Endodermal cell (in vitro differentiated cells): Measurements from ENCODE around the gene SNRPD3. TPM values are rescaled to one million over a fixed set of nuclear protein-coding genes. Genes with fewer than 3 reads are reported as not detected.

Experiments
- DNase-seq: peaks from one replicate; pipeline ENCODE4 v3.0.0-alpha.2; 2017
- H3K27ac ChIP-seq: 2 replicates; pipeline ENCODE4 v1.5.1; 2013; ENCODE audit warnings: mild to moderate bottlenecking, low read depth, low read length, moderate library complexity
- H3K27me3 ChIP-seq: 2 replicates; pipeline ENCODE4 v1.6.1; 2013; ENCODE audit warnings: mild to moderate bottlenecking, low read length, moderate library complexity; ENCODE audit not compliant: insufficient read depth, control insufficient read depth, poor library complexity, severe bottlenecking
- H3K36me3 ChIP-seq: 2 replicates; pipeline ENCODE4 v1.7.0; 2013; ENCODE audit warnings: mild to moderate bottlenecking, low read length, moderate library complexity; ENCODE audit not compliant: control insufficient read depth, insufficient read depth
- H3K4me1 ChIP-seq: one replicate; pipeline ENCODE4 v1.7.0; 2013; ENCODE audit warnings: low read length; ENCODE audit not compliant: control insufficient read depth, insufficient read depth
- H3K4me3 ChIP-seq: 2 replicates; pipeline ENCODE4 v1.5.1; 2013; ENCODE audit warnings: mild to moderate bottlenecking, low read length, moderate library complexity
- H3K9ac ChIP-seq: 2 replicates; pipeline ENCODE4 v1.6.1; 2013; ENCODE audit warnings: mild to moderate bottlenecking, low read length, moderate library complexity; ENCODE audit not compliant: poor library complexity, severe bottlenecking; ENCODE audit errors: extremely low read depth
- H3K9me3 ChIP-seq: 2 replicates; pipeline ENCODE4 v1.6.1; 2013; ENCODE audit warnings: mild to moderate bottlenecking, low read length, moderate library complexity; ENCODE audit not compliant: control insufficient read depth
- H3K27ac Mint-ChIP-seq: 2 replicates; pipeline ENCODE4 v1.8.0; 2020; ENCODE audit warnings: mixed read lengths
- H3K27me3 Mint-ChIP-seq: 2 replicates; pipeline ENCODE4 v1.8.0; 2021; ENCODE audit warnings: mild to moderate bottlenecking, mixed read lengths; ENCODE audit not compliant: insufficient read depth
- H3K36me3 Mint-ChIP-seq: 2 replicates; pipeline ENCODE4 v1.8.0; 2020; ENCODE audit warnings: low read depth, mixed read lengths
- H3K4me1 Mint-ChIP-seq: 2 replicates; pipeline ENCODE4 v1.8.0; 2020; ENCODE audit warnings: mixed read lengths
- H3K4me3 Mint-ChIP-seq: 2 replicates; pipeline ENCODE4 v1.8.0; 2020; ENCODE audit warnings: mild to moderate bottlenecking, moderate library complexity, mixed read lengths
- H3K9me3 Mint-ChIP-seq: 2 replicates; pipeline ENCODE4 v1.8.0; 2020; ENCODE audit warnings: mild to moderate bottlenecking, mixed read lengths
- WGBS, 2 experiments: methylation state at CpG; one replicate each; pipeline versions ENCODE4 v1.1.5 to v1.1.7; 2013; ENCODE audit warnings: missing lambda C conversion rate in 2 of 2, mixed read lengths in 1 of 2; ENCODE audit not compliant: insufficient coverage in 1 of 2, insufficient read length in 1 of 2; 5-methylcytosine and 5-hydroxymethylcytosine counted together
- total RNA-seq, 2 donors: library from RNA; stranded (reverse); fragmentation: NEBNext Ultra II Directional in 1 of 2; extraction: Animal tissue kit (Norgen Biotek cat#: 25700) in 1 of 2; gene quantifications; 2 replicates in 1 of 2; 3 replicates in 1 of 2; pipeline ENCODE4 v1.2.1, GENCODE V29; 2021
- TF ChIP-seq, protein P1 (sequence below): fragments of 200-600 bp; sonication (generic); conservative IDR thresholded peaks from 2 replicates; pipeline ENCODE4 v1.5.0; 2021; ENCODE audit warnings: antibody characterized with exemption, mild to moderate bottlenecking

The SNRPD3 gene
- total RNA-seq, 2 donors from 2014 or later, result 158 to 180 TPM

DNA sequence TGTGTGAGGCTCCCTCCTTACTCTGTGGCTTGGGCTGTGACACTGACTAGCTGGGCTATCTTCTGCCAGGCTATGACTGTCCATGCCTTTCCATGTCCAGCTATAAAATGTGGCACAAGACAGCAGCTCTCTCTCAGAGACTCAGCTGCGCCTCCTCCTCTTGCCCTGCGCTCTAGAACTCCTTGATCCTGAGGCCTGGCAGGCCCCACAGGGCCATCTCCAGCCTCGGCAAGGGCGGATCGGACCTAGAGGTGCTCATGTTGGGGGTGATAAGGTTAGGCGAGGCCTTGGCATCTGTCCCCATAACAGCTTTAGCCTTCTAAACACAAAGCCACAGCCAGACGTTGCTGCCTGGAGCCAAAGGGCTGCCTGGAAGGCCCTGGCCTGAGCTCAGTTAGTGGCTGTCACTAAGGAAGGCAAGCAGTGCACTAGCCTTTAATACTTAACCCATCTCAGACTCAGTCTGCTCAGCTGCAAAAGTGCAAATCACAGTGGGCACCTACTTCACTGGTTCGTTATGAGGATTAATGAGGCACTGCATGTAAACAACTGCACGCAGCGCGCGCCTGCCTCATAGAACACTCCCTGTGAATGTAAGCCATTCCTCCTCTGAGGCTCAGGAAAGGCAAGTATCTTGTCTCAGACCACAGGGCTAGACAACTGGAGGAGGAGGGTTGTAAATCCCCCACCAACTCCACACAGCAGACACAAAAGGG, 2.0 kb upstream of the SNRPD3 start:
- peak overlapping the region; percentile 88 for H3K4me3 ChIP-seq
- peak overlapping the region; percentile 87 for H3K27ac Mint-ChIP-seq
- peaks cover 3% of the 10 kb centered on the region for H3K4me1 ChIP-seq
- H3K27me3 Mint-ChIP-seq, result no peaks in the 10 kb centered on the region
- peaks cover 20% of the 10 kb centered on the region for H3K36me3 ChIP-seq
- no peaks in the 10 kb centered on the region for H3K9me3 Mint-ChIP-seq
- WGBS, 2 experiments, result 80 to 88% methylated on average over 1 to 11 of the region's 12 CpGs
- TF ChIP-seq, protein P1, sequence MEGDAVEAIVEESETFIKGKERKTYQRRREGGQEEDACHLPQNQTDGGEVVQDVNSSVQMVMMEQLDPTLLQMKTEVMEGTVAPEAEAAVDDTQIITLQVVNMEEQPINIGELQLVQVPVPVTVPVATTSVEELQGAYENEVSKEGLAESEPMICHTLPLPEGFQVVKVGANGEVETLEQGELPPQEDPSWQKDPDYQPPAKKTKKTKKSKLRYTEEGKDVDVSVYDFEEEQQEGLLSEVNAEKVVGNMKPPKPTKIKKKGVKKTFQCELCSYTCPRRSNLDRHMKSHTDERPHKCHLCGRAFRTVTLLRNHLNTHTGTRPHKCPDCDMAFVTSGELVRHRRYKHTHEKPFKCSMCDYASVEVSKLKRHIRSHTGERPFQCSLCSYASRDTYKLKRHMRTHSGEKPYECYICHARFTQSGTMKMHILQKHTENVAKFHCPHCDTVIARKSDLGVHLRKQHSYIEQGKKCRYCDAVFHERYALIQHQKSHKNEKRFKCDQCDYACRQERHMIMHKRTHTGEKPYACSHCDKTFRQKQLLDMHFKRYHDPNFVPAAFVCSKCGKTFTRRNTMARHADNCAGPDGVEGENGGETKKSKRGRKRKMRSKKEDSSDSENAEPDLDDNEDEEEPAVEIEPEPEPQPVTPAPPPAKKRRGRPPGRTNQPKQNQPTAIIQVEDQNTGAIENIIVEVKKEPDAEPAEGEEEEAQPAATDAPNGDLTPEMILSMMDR, result no peak
- no peak overlapping the region for H3K27ac ChIP-seq
- no peaks in the 10 kb centered on the region for H3K9me3 ChIP-seq
- H3K9ac ChIP-seq, result peak overlapping the region; percentile 73
- DNase-seq, result no peak
- peaks cover 21% of the 10 kb centered on the region for H3K4me1 Mint-ChIP-seq
- no peaks in the 10 kb centered on the region for H3K27me3 ChIP-seq
- peak overlapping the region; percentile 99 for H3K4me3 Mint-ChIP-seq
- peaks cover 19% of the 10 kb centered on the region for H3K36me3 Mint-ChIP-seq

DNA sequence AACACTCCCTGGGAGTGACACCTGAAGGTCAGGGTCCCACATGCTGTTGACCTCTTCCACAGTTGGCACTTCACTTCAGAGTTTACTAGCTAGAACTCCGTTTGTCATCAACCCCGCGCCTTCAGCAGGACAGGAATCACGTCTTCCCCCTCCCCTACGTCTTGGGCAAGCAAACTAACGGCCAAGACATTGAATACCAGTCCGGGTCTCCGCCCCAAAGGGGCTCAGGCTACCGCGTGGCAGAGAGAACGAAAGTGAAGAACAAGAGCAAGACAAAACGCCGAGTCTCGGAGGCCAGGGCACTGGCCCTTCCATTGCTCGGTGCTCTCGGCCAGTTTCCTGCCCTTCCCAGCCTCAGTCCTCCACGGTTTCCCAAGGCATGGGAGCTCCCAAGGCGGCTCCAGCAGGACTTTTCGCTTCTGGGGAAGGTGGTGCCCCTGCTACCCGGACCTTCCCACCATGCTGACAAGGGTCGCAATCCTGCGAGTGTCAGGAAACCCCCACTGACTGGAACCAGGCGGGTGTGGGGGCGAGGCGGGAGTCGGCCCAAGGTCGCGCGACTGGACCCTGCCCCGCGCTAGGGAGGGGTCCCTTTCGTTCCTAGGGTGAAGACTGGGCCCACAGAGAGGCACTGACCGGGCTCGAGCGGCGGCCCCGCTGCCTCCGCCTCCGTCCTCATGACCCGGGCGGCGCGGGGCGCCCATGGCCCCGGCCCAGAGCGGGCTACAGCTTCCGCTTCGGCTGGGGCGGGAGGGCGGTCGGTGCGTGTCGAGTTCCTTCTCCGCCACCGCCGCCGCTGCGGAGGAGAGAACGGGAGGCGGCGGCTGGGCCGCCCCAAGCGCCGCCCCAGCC, 1.3 kb upstream of the SNRPD3 start, which contains the start of gene GUCD1:
GUCD1 (minus strand) TSS at position 826 of the 852 bp plus-strand sequence; CDS start at position 679, 147 bp downstream.
- TF ChIP-seq, protein P1, result no peak
- Histone ChIP-seq H3K4me3 (peak within 1 kb of the TSS; percentile 93), H3K9me3 (no peaks in the 10 kb centered on the region), H3K4me1 (peaks cover 3% of the 10 kb centered on the region), H3K27ac (peak within 1 kb of the TSS; percentile 91), H3K27me3 (no peaks in the 10 kb centered on the region), H3K36me3 (peaks cover 28% of the 10 kb centered on the region), H3K9ac (peak within 1 kb of the TSS; percentile 92)
- WGBS, 2 experiments, result 1 to 2% methylated on average over 39 to 64 of the region's 64 CpGs
- peak; percentile 68 for DNase-seq
- Mint-ChIP-seq H3K27ac (peak within 1 kb of the TSS; percentile 97), H3K4me1 (peaks cover 21% of the 10 kb centered on the region), H3K27me3 (no peaks in the 10 kb centered on the region), H3K4me3 (peak within 1 kb of the TSS; percentile 99), H3K9me3 (no peaks in the 10 kb centered on the region), H3K36me3 (peaks cover 21% of the 10 kb centered on the region)

DNA sequence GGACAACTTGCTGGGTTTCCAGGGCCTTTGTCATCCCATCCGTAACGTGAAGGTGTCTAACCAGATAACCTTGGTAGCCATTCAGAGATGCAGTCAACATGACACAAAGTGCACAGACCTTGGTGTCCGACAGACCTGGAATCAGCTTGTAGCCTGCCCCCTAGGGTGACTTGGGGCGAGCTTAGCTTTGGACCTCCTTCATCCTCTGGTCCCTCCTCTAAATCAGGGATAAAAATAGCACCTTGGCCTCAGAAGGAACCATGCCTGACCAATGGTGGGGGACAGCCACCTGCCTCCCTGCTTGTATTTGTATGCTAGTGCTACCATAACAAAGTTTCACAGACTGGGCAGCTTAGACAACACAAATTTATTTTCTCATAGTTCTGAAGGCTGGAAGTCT, 3.7 kb downstream of the SNRPD3 start:
- 83 to 90% methylated on average over 4 of the region's 4 CpGs for WGBS, 2 experiments
- Mint-ChIP-seq H3K36me3 (peaks cover 41% of the 10 kb centered on the region), H3K27me3 (no peaks in the 10 kb centered on the region), H3K9me3 (no peaks in the 10 kb centered on the region), H3K4me3 (no peak overlapping the region), H3K4me1 (peaks cover 7% of the 10 kb centered on the region), H3K27ac (no peak overlapping the region)
- Histone ChIP-seq H3K9me3 (no peaks in the 10 kb centered on the region), H3K27ac (no peak overlapping the region), H3K4me3 (peak overlapping the region; percentile 93), H3K27me3 (no peaks in the 10 kb centered on the region), H3K36me3 (peaks cover 59% of the 10 kb centered on the region), H3K9ac (no peak overlapping the region), H3K4me1 (peaks cover 3% of the 10 kb centered on the region)
- TF ChIP-seq, protein P1, result no peak
- no peak for DNase-seq
